ENCODE measurements around the gene KCNK2.

GRCh38 chr1:215064327-215064726 lies 18.2 kb upstream of the KCNK2 start:
- TF ChIP-seq POLR2A (IDR thresholded peaks at IDR 0.05) (no peak), CTCF (IDR thresholded peaks at IDR 0.05) (no peak)

Data from lower leg skin (tissue), 3 donors.